GM10248 (cell line): ENCODE data around the gene PLCE1.

Experiments used
- CTCF ChIA-PET: fragments of 300-600 bp; sonication (Branson Sonifier 250); formaldehyde crosslinking; extraction: SDS; loops from one replicate; lab custom pipeline; 2021; ENCODE audit warnings: antibody characterized with exemption; lab: Yijun Ruan, JAX
- POLR2A ChIA-PET: fragments of 350-650 bp; sonication (Branson Sonifier 250); formaldehyde crosslinking; extraction: SDS; loops from one replicate; lab custom pipeline; 2020; ENCODE audit warnings: antibody characterized with exemption; lab: Yijun Ruan, JAX
- DNase-seq: peaks from one replicate; pipeline ENCODE4 v3.0.0; 2012; ENCODE audit errors: extremely low spot score
- TF ChIP-seq, protein P1 (sequence below): IDR thresholded peaks from 2 replicates; pipeline ENCODE4 v1.5.1; 2012; ENCODE audit warnings: mild to moderate bottlenecking, low read depth; ENCODE audit errors: extremely low read depth, missing control alignments, control extremely low read depth

Gene PLCE1

DNA sequence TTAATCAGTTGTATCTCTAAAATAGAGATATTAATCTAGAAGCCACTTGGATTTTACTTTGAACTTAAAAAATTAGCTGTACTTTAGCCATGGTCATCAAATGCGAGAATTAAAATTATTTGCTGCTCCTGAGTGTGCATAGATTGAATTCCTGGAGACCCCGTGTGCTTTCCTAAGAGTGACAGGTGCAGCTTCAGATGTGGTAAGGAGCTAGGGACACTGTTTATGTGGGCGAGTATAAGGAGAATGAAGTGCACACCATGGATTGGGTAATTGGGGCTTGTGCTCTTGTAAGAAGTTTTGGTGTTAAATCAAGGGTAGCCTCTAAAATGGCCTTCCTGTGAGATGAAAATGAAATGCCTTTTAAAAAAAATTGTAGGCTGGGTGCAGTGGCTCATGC is 9.8 kb downstream of the PLCE1 start:
- TF ChIP-seq, protein P1, sequence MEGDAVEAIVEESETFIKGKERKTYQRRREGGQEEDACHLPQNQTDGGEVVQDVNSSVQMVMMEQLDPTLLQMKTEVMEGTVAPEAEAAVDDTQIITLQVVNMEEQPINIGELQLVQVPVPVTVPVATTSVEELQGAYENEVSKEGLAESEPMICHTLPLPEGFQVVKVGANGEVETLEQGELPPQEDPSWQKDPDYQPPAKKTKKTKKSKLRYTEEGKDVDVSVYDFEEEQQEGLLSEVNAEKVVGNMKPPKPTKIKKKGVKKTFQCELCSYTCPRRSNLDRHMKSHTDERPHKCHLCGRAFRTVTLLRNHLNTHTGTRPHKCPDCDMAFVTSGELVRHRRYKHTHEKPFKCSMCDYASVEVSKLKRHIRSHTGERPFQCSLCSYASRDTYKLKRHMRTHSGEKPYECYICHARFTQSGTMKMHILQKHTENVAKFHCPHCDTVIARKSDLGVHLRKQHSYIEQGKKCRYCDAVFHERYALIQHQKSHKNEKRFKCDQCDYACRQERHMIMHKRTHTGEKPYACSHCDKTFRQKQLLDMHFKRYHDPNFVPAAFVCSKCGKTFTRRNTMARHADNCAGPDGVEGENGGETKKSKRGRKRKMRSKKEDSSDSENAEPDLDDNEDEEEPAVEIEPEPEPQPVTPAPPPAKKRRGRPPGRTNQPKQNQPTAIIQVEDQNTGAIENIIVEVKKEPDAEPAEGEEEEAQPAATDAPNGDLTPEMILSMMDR: no peak
- POLR2A ChIA-PET: interaction anchor here (0.6 kb wide), 1 partner anchor 28 kb away, joined by 6 read pairs; no protein-coding TSS in a partner anchor
- DNase-seq: no peak
- CTCF ChIA-PET: no interaction called here

DNA sequence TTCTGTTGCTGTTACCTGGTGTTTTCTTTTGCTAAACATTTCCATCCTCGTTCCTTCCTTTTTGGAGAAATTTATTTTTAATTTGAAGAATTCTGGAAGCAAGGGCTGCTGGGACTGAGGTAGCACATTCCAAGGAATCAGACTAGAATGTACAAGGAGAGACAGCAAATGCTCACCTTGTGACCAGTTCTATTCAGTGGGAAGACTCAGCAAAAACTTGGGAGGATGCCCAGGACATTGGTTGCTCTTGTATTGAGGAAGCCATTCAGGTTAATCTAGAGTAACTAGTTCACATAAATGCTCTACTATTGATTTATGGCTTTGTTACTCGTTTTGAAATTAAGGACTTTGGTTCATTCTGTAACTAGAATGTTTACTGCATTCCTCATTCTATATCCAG is 11.3 kb downstream of the PLCE1 start:
- TF ChIP-seq, protein P1: no peak
- DNase-seq: no peak
- CTCF ChIA-PET: no interaction called here
- POLR2A ChIA-PET: no interaction called here

DNA sequence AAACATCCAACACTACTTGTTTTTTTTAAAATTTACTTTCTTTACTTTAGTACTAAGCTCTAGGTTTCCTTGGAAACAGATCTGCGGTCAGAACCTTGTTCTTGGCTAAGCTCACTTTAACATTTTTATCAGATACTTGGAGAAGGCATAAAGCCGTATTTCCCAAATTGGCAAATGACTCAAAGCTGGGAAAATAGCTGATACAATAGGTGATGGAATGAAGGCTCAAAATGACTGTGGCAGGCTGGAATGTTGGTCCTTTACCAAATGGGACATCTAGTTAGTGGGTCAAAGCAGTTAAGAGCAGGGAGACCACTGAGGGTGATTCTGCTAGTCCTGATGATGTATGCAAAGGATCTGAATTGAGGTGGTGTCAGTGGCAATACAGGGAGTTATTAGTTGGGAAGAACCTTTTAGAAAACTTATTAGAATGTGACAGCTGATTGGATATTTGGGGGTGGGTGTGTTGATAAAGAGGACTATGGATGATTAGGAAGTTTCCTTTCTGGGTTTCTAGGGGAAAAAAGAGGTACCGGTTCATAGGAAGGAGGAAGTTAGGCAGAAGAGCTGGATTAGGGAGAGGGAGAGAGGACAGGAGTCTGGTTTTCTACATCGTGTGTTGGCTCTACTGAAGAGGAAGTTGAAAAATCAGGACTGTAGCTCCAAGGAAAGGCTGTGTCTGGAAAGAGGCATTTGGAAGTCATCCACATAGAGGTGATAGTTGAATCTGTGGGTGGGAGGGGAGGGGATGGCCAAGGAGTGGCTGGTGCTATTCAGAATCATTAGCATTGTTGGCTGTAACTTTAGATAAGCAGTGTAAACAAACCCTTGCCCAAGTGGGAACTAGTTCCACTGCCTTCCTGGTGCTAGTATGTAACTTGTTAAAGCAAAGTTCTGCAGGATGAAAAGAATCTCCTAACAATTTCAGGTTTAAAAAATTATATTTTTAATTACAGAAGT is 13.1 kb downstream of the PLCE1 start:
- TF ChIP-seq, protein P1: no peak
- no peak for DNase-seq
- ChIA-PET CTCF (interaction anchor here (0.9 to 1.3 kb wide), 3 partner anchors 9 to 43 kb away, joined by 3 to 6 read pairs (median 3); no protein-coding TSS in a partner anchor), POLR2A (no interaction called here)

DNA sequence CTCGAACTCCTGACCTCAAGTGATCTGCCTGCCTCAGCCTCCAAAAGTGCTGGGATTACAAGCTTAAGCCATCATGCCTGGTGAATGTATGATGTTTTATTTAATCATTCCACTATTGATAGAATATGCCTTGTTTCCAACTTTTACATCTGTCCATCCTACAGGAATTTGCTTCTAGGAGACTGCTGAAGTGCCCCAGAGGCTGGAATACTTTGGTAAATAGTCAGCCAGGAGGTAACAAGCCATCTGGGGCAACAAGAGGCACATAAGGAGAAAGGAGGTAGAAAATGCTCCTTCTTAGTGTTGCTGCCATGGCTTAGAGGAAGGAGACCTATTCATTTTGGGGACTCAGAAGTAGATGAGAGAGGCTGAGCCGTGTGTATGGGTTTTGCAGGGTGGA is 14.8 kb downstream of the PLCE1 start:
- ChIA-PET POLR2A (no interaction called here), CTCF (no interaction called here)
- TF ChIP-seq, protein P1: no peak
- no peak for DNase-seq

DNA sequence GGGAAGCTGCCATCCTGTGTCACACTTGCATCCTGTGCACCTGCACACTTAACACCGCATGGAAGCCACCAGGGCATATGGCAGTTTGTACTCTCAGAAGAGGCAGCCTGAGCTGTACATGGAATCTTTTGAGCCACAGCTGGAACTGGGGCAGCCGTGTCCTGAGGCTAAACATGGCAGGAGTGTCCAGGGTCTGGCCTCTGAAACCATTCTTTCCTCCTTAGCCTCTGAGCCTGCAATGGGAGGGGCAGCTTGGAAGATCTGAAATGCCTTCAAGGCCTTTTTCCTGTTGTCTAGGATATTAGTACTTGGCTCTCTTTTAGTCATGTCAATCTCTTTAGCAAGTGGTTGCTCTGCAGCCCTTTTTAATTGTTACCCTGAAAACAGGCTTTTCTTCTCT is 16.4 kb downstream of the PLCE1 start:
- TF ChIP-seq, protein P1: no peak
- ChIA-PET POLR2A (no interaction called here), CTCF (no interaction called here)
- no peak for DNase-seq

DNA sequence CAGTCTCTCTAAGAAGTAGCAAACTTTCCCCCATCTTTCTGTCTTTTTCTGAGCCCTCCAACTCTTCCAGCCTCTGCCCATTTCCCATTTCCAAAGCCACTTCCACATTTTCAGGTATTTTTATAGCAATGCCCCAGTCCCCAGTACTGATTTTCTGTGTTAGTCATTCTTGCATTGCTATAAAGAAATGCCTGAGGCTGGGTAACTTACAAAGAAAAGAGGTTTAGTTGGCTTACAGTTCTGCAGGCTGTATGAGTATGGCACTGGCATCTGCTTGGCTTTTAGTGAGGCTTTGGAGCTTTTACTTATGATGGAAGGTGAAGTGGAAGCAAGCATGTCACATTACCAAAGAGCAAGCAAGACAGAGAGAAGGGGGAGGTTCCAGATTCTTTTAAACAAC is 17.2 kb downstream of the PLCE1 start:
- ChIA-PET CTCF (no interaction called here), POLR2A (no interaction called here)
- no peak for DNase-seq

More for the DNA sequence above, 17.2 kb downstream of the PLCE1 start:
- TF ChIP-seq, protein P1: no peak
